T47D (cell line): ENCODE measurements around the gene RHOBTB1.
A peak's percentile ranks its signal among the peaks of the same experiment; 100 is the strongest.
"Not testable (repeated sequence)": the region's sequence is repeated elsewhere in the genome, so short reads cannot be mapped to it uniquely, and the experiment has no call there.

Source experiments
- DNase-seq, 2 experiments: peaks; one replicate each; pipeline versions ENCODE4 v3.0.0 to v3.0.0-alpha.2; 2011 to 2012; ENCODE audit warnings: low read depth in 1 of 2, low spot score in 1 of 2
- JUND ChIP-seq: IDR thresholded peaks from 2 replicates; pipeline ENCODE4 v1.6.1; 2012; ENCODE audit warnings: low read depth
- in situ Hi-C: cut with HindIII; loops from 2 replicates; pipeline ENCODE4 v1.10.0; 2016; ENCODE audit warnings: low sequenced_read_pairs, low pct_unique_long_range_greater_than_20kb

The RHOBTB1 gene

DNA sequence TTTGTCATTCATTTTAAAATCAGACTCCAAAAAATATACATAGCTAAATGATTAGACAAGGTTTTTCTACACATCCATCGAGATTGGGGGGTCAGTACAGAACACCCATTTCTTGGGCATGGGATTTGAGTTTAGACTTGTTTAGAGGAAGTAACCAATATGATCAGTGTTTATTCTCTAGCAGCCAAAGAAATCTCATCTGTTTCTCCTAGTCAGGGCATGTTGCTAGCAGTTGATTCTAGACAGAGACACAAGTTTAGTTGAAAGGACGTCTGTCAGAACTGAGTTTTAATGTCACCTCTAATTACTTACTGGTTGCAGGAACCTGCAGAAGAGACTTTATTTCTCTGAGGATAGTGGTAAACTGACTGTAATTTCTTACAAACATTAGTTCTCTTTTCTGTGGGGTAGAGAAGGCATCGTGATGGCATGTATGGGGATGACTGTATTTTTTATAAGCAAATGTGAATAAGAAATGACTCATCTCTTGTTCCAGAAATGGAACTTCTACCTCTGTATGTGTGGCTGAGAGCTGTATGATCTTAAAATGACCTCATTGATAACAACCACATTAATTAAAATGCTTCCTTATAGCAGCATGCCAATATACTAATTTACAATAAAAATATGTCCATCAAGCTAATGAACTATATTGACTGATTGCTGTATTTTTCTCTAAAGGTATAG lies 30.6 kb upstream of the RHOBTB1 start:
- DNase-seq, result no peak
- in situ Hi-C loops, result no loop called here
- no peak for TF ChIP-seq JUND

DNA sequence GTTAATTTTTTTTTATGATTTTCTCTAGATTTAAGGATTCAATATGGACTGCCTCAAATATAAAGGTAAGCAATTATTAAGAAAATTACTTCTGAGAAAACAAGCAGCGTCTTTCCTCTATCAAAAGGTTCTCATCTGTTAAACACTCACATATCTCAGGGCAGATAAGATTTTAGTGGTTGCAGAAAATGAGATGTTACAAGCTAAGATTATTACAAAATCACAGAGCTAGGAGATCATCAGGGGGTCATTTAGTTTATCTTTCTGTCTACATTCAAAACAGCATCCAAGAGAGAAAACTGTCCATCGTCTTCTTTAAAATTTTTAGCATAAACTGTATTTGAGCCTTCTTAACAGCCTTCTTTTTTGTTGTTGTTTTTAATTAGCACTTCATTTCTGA lies 29.1 kb upstream of the RHOBTB1 start:
- DNase-seq, result no peak
- in situ Hi-C loops, result no loop called here
- no peak for TF ChIP-seq JUND

DNA sequence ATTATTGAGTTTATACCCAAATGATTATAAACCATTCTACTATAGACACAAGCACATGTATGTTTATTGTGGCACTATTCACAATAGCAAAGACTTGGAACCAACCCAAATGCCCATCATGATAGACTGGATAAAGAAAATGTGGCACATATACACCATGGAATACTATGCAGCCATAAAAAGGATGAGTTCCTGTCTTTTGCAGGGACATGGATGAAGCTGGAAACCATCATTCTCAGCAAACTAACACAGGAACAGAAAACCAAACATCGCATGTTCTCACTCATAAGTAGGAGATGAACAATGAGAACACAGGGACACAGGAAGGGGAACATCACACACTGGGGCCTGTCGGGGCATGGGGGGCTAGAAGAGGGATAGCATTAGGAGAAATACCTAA lies 28.2 kb upstream of the RHOBTB1 start:
- in situ Hi-C loops, DNase-seq: not testable (repeated sequence)

DNA sequence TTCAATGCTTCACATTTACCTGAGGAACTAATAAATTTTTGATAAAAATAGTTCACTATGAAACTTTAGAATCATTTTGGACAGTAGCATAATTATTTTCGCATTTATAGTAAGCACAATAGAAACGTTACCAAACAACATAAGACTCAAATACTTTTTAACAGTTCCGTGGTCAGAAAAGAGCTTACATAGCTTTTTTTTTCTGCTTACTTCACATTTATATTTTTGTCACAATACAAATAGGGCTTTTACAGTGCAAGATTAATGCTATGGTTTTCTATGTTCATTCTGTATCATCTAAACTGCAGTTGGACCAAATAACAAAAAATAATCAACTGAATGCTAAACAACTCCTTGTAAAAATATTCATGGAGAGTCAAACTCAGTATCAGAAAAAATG lies 26.5 kb upstream of the RHOBTB1 start:
- no peak for TF ChIP-seq JUND
- in situ Hi-C loops, result no loop called here

DNA sequence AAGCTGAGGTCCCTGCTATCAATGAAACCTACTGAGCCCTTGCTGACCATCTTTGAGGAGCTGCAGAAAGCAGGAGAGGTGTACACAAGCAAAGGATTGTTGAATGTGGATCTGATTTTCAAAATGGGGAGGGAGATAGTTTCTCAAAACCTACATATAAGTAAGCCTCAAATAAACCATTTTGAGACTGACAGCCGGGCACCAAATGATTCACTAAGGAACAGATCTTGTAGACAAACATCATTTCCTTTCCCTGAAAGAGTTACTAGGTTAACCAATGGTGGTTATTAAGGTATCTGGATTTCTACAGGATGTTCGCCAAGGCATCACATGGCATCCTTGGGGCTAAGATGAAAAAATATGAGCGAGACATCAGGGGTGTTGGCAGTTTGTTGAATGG lies 24.5 kb upstream of the RHOBTB1 start:
- TF ChIP-seq JUND, result no peak
- in situ Hi-C loops, result no loop called here
- DNase-seq, result no peak

More for the DNA sequence above, 26.5 kb upstream of the RHOBTB1 start:
- no peak for DNase-seq

DNA sequence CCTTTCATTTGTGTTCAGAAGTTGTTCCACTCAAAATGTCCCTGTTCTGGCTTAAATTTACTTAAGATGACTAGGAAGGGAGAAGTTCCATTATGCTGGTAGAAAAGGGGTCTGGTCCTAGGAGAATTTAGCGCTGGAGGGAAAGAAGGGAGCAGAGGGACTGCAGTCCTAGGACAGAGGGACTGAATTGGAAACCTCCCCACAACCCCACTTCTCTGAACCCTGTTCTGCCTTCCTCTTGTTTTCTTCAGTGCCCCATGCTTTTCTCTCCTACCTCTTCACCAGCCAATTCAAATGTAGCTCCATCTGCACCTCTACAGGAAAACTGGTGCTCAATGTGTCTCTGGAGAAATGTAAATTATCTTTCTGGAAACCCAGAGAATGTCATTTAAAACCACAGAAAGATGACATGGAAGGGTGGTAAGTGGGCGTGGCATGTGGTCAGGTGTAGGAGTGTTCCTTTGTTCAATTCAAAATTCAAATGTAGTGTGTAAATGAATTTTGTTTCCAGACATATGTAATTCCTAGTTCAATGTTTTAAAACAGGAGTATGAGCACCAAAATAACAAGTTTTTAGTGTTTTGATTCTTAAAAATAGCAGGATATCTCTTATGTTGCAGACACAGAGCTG lies 24.0 kb upstream of the RHOBTB1 start:
- in situ Hi-C loops, result no loop called here
- DNase-seq, result no peak
- no peak for TF ChIP-seq JUND

DNA sequence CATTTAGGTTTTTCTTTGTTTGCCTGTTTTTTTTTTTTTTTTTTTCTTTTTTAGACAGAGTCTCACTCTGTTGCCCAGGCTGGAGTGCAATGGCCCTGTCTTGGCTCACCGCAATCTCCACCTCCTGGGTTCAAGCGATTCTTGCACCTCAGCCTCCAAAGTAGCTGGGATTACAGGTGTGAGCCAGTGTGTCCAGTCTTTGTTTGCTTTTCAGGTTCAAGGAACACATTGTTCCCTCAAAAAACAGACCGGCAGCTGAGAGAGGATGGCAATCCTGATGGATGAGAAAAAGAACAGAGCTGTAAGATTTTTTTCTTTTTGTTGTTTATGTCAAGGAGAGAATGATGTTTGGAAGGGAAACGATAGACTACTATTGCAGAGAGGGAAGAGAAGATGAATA lies 23.3 kb upstream of the RHOBTB1 start:
- peak in 1 of 2 experiments; percentile 53 for DNase-seq
- in situ Hi-C loops, result no loop called here
- no peak for TF ChIP-seq JUND

DNA sequence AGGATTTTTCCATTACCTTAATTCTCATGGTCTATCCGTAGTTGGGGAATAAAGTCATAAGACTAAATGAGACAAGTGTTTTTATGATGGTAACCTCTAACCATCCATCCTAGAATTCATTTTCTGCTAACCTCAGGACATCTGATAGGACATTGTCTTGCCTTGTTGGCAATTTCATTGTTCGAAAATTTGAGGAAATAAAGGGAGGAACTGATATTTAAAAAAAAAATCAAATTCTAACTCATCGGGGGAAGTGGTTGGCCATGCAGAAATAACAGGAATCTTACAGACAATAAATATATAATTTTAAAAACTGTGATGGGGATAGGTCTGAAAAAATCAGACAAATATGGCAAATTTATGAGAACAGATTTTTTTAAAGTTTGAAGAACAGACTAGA lies 21.7 kb upstream of the RHOBTB1 start:
- DNase-seq, result no peak
- TF ChIP-seq JUND, result no peak
- in situ Hi-C loops, result no loop called here

DNA sequence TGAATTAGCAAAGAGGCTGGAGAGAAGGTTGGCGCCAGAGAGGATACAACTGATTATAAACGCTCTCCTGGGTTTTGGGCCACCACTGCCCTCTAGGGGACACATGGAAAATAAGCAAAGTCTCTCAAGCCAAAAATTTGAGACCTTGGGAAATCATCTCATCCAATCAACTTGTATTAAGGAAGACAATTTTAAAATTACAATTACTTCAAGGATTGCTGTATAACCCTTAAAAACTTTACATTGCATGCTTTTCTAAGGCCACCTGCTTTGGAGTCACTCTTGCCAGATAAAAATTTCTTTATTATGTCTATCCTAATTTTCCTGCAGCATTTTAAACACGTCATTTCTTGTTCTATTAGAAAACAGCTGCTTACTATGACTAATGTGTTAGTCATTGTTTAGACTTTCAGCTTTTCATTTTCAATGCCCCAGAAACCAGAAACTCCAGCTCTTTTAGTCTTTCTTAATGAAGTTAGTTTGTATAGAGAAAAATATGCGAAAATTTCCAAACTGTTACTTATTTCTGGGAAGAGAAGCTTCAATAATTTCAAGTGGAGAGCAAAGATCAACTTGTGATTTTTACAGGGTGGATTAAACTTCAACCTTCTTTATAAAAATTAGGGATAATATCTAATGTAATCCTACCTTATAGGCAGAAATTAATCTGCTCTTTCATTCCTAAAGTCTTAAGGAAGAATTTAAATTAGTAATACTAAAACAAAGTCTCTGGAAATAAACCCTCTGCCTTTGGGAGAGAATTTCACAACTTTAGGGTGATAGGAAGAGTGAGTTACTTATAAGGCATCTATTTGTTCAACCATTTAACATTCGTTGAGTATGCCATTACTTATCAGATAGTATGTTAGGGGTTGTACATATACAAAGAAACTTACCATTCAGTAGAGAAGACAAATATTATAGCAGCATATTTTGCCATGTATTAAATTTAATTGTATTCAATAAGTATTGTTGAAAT lies 20.6 kb upstream of the RHOBTB1 start:
- in situ Hi-C loops, result no loop called here
- TF ChIP-seq JUND, result no peak
- DNase-seq, result peak; percentile 54 to 86

DNA sequence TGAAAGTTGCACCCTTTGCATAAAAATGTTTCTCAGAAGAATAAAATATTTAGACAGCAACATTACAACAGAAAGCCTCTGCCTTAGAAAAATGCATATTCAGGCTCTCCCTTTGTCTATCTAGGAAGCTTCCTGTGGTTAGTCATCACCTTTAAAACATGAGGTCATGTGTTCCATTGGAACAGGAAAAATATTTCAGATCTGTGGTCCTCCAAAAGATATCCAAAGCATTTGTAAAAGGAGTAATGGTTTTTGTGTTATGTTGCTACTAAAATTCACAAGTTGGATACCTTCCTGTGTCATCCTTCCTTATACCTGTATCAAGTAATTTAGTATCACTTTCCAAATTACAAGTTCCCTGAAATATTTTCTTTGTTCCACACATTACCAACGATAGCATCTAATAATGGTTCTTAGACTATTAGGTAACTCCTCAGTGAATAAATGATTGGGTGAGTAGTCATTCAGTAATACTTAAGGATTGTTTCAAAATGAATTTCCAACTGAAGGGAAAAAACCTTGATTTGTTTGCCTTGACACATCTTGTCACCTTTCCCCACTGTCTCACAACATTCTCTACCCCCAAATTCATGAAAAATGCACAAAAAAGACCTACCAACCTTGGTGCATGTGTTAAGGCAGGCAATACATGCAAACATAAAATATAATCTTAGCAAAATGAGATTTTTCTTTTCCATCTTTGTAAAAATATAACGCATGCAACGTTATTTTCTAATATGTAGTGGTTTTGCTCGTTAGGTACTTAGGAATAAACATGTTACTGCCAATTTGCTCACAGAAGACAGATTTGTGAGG lies 19.7 kb upstream of the RHOBTB1 start:
- no peak for DNase-seq
- in situ Hi-C loops, result no loop called here
- TF ChIP-seq JUND, result no peak

DNA sequence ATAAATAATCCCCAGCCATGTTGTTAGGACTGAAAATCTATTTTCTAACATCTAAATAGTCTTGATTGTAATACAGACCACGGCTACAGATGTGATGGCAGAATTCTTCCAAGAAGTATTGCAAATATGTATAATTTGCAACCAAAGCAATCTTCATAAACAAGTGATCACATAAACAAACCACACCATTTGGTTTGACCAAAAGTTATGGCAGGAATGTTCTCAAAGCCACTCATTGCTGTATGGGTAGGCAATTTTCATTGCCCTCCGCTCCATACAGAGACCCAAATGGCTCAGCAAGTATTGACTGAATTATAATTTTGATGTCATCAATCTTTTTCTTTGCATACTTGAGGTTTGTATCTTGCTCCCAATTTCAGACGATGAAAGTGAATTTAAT lies 19.0 kb upstream of the RHOBTB1 start:
- in situ Hi-C loops, result no loop called here

DNA sequence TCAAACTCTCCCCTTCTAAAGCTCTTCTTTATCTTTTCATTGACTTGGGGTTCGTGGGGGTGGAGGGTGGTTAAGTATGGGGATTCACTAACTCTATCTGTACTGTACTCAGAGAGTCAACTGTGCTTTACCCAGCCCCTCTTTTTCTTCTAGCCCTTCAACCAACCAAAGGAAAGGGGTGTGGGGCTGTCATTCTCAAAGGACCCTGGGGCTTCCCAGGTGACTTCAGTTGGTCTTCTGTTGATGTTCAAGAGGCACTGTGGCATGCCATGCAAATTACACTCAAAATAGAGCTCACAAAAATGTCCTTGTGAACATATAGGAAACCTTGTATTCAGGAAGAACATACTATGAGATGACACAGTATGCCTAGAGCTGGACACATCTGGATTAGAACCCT lies 16.9 kb upstream of the RHOBTB1 start:
- no peak for TF ChIP-seq JUND
- no peak for DNase-seq
- in situ Hi-C loops, result no loop called here

More for the DNA sequence above, 19.0 kb upstream of the RHOBTB1 start:
- DNase-seq, result no peak
- TF ChIP-seq JUND, result no peak
